Adrenal gland (tissue), 12 donors: ENCODE measurements around the gene MC2R. TPM values are rescaled to one million over a fixed set of nuclear protein-coding genes. Genes with fewer than 3 reads are reported as not detected.
"Not testable (repeated sequence)": the region's sequence is repeated elsewhere in the genome, so short reads cannot be mapped to it uniquely, and the experiment has no call there.

Experiments
- DNase-seq, 7 donors: peaks; one replicate each; pipeline ENCODE4 v3.0.0-alpha.2; 2019 to 2020
- H3K27ac ChIP-seq, 5 donors: fragments of 200-600 bp; sonication (generic) in 4 of 5; 1 replicate in 3 of 5; 2 replicates in 2 of 5; pipeline versions ENCODE4 v1.5.1 to v1.8.0; 2016 to 2020; ENCODE audit warnings: mild to moderate bottlenecking in 1 of 5
- H3K27me3 ChIP-seq: fragments of 200-600 bp; 2 replicates; pipeline ENCODE4 v1.8.0; 2021
- H3K36me3 ChIP-seq, 2 donors: fragments of 200-600 bp; replicated peaks in 1 of 2; 1 replicate in 1 of 2; 2 replicates in 1 of 2; pipeline versions ENCODE4 v1.5.1 to v1.8.0; 2018 to 2022
- H3K4me1 ChIP-seq, 2 donors: fragments of 200-600 bp; replicated peaks in 1 of 2; 1 replicate in 1 of 2; 2 replicates in 1 of 2; pipeline versions ENCODE4 v1.5.1 to v1.8.0; 2018 to 2021
- H3K4me3 ChIP-seq, 4 donors: fragments of 200-600 bp; sonication (generic) in 3 of 4; one replicate each; pipeline ENCODE4 v1.5.1; 2016 to 2018
- H3K9me3 ChIP-seq, 3 donors: fragments of 200-600 bp; sonication (generic) in 1 of 3; replicated peaks in 1 of 3; 1 replicate in 2 of 3; 2 replicates in 1 of 3; pipeline versions ENCODE4 v1.5.1 to v1.8.0; 2016 to 2021
- POLR2A ChIP-seq, 2 donors: fragments of 450-650 bp; IDR thresholded peaks; one replicate each; pipeline ENCODE4 v1.6.1; 2017; ENCODE audit warnings: antibody characterized with exemption in 2 of 2, mild to moderate bottlenecking in 2 of 2, moderate library complexity in 1 of 2
- WGBS, 4 donors: extraction: QIAGEN DNeasy Blood & Tissue Kit in 2 of 4; methylation state at CpG; one replicate each; pipeline versions ENCODE4 v1.1.5 to v1.1.7; 2013 to 2017; 5-methylcytosine and 5-hydroxymethylcytosine counted together
- intact Hi-C, 2 donors: fragments of 100-400 bp; cut with DNase I; formaldehyde crosslinking; loops; one replicate each; pipeline versions ENCODE4 v1.14.1 to v1.15.0; 2022 to 2023
- polyA plus RNA-seq, 3 donors: library from polyadenylated mRNA; stranded (reverse); fragments of 200-250 nt in 2 of 3; fragments of 350-450 nt in 1 of 3; fragmentation: Illumina TruSeq in 1 of 3; extraction: RNeasy Lipid Tissue Mini Kit (QIAGEN cat#74804) in 1 of 3; gene quantifications; one replicate each; pipeline ENCODE4 v1.2.3, GENCODE V29; 2013 to 2014
- total RNA-seq, 9 donors: library from RNA; depleted of rRNA in 4 of 9; stranded (reverse); fragments of >200 nt in 4 of 9; fragments of 120-200 nt in 1 of 9; fragmentation: NEBNext Ultra II Directional in 1 of 9; extraction: Animal tissue kit (Norgen Biotek cat#: 25700) in 1 of 9; gene quantifications; one replicate each; pipeline versions ENCODE4 v1.1.0 to v1.2.4, GENCODE V29; 2013 to 2023
- TF ChIP-seq, protein P1 (sequence below), 6 experiments: fragments of 450-650 bp in 4 of 6; fragments of 200-600 bp in 2 of 6; sonication (generic) in 1 of 6; IDR thresholded peaks; 1 replicate in 5 of 6; 2 replicates in 1 of 6; pipeline versions ENCODE4 v1.5.1 to v1.8.0; 2016 to 2021; ENCODE audit warnings: antibody characterized with exemption in 6 of 6, mild to moderate bottlenecking in 2 of 6, moderate library complexity in 1 of 6
- donor health status: healthy with polysubstance abuse.
- donor health status: Bipolar disorder and iron deficiency.
- donor health status: DM: yes; HTN: yes; CAD: no.
- donor health status: DM: no; HTN: no; CAD: no.
- donor health status: DM: no; HTN: no; CAD: no.
- donor health status: DM: yes; HTN: yes; CAD: no.

Gene MC2R
- total and polyA plus RNA-seq, 12 donors: 5.6 to 725 (median 52.9) TPM

DNA sequence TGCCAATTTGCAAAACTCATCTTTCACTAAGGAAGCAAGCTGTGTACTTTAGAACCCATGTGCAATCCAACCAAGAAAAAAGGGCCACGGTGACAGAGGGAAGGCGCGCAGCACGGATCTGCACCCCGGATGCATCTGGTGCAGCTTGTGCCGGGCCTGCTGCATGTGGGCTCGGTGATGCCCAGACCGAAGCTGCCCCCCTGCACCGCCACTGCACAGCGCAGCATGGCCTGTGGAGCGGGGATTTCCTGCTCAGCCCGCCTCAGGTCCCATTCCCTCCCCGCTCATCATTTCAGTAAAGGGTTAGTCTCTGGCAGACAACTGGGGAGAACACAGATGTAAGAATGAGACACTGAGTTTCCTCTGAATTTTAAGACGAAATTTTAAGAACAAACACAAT is 43.0 kb downstream of the MC2R start:
- no peak overlapping the region for H3K4me3 ChIP-seq
- H3K27ac ChIP-seq: no peak overlapping the region
- DNase-seq: no peak
- 88 to 89% (median 89%) methylated on average over 12 to 14 of the region's 14 CpGs for WGBS, 4 donors
- H3K4me1 ChIP-seq: no peaks in the 10 kb centered on the region
- no peaks in the 10 kb centered on the region for H3K9me3 ChIP-seq
- no peak for TF ChIP-seq POLR2A (IDR thresholded peaks at IDR 0.05)
- TF ChIP-seq, protein P1, sequence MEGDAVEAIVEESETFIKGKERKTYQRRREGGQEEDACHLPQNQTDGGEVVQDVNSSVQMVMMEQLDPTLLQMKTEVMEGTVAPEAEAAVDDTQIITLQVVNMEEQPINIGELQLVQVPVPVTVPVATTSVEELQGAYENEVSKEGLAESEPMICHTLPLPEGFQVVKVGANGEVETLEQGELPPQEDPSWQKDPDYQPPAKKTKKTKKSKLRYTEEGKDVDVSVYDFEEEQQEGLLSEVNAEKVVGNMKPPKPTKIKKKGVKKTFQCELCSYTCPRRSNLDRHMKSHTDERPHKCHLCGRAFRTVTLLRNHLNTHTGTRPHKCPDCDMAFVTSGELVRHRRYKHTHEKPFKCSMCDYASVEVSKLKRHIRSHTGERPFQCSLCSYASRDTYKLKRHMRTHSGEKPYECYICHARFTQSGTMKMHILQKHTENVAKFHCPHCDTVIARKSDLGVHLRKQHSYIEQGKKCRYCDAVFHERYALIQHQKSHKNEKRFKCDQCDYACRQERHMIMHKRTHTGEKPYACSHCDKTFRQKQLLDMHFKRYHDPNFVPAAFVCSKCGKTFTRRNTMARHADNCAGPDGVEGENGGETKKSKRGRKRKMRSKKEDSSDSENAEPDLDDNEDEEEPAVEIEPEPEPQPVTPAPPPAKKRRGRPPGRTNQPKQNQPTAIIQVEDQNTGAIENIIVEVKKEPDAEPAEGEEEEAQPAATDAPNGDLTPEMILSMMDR (IDR thresholded peaks at IDR 0.05): no peak
- no peaks in the 10 kb centered on the region for H3K36me3 ChIP-seq
- peaks cover 18% of the 10 kb centered on the region for H3K27me3 ChIP-seq
- intact Hi-C loops: no loop called here

DNA sequence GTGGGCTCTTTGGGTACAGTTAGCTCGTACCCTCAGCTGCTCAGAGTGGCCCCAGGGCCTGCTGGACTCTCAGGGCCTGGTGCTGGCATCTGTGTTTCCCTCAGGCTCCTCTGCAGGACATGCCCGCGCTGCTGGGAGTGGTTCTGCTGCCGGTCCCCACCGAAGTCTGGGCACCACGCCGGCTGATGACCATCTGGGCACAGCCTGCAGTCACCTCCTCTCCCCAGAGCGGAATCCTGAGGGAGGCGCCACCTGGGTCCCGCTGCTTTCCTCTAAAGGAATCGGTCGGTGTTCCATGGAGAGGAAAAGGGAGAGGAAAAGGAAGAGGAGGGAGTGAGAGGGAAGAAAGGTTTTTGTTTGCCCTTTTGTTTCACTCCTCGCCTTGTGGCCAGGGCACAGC is 43.6 kb downstream of the MC2R start:
- WGBS, 4 donors: 68 to 79% (median 72%) methylated on average over 10 to 13 of the region's 13 CpGs
- intact Hi-C loops: no loop called here
- H3K27me3 ChIP-seq: peaks cover 18% of the 10 kb centered on the region
- no peak overlapping the region for H3K4me3 ChIP-seq
- no peak for DNase-seq
- no peaks in the 10 kb centered on the region for H3K9me3 ChIP-seq
- H3K4me1 ChIP-seq: no peaks in the 10 kb centered on the region
- H3K27ac ChIP-seq: no peak overlapping the region
- no peak for TF ChIP-seq POLR2A (IDR thresholded peaks at IDR 0.05)
- TF ChIP-seq, protein P1 (IDR thresholded peaks at IDR 0.05): no peak
- no peaks in the 10 kb centered on the region for H3K36me3 ChIP-seq

DNA sequence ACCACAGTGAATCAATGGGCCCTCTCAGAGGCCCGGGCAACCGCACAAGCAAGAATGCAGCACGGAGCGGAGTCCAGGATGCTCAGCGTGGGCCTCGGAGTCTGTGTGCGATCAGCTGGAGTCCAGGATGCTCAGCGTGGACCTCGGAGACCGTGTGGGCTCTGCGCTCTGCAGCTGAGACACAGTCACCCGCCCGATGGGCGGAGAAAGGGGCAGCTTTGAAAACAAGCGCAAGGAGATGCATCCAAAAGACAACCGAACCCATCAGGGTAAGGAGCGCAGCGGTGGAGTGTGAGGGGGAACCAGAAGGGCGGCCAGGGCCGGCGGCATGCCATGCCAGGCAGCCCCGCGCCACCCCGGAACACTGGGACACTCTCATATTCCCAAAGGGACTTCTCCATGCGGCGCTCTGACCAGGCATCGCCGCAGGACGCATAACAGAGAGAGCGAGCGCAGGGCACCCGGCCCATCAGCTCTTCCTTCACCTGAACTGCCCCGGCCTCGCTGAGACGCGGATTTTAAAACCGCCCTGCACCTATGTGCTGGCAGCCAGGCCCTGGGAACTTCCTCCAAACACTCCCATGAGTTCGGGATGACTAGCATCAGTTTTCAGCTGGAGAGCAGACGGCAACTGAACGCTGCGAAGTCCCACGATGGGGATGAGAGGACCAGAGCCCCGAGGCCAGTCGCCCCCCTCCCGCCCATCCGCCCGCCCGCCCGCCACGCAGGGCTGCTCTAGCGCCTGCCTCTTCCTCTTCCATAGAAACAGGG is 46.6 kb downstream of the MC2R start:
- peaks cover 18% of the 10 kb centered on the region for H3K27me3 ChIP-seq
- H3K36me3 ChIP-seq: no peaks in the 10 kb centered on the region
- no peaks in the 10 kb centered on the region for H3K9me3 ChIP-seq
- no peak overlapping the region for H3K27ac ChIP-seq
- no peak overlapping the region for H3K4me3 ChIP-seq
- intact Hi-C loops: no loop called here
- WGBS, 4 donors: 4 to 10% (median 5%) methylated on average over 17 to 51 of the region's 51 CpGs
- no peak for DNase-seq
- H3K4me1 ChIP-seq: no peaks in the 10 kb centered on the region
- TF ChIP-seq, protein P1 (IDR thresholded peaks at IDR 0.05): no peak
- TF ChIP-seq POLR2A (IDR thresholded peaks at IDR 0.05): no peak

DNA sequence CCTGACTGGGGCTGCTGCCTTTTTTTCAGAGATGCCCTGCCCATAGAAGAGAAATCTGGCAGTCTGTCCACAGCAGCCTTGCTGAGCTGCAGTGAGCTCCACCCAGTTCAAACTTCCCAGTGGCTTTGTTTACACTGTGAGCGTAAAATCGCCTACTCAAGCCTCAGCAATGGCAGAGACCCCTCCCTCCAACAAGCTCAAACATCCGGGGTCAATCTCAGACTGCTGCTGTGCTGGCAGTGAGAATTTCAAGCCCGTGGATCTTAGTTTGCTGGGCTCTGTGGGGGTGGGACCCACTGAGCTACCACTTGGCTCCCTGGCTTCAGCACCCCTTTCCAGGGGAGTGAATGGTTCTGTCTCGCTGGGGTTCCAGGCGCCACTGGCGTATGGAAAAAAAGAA is 52.4 kb downstream of the MC2R start:
- H3K9me3 ChIP-seq, H3K27ac ChIP-seq, H3K4me1 ChIP-seq, H3K27me3 ChIP-seq, H3K4me3 ChIP-seq, intact Hi-C loops, H3K36me3 ChIP-seq, DNase-seq: not testable (repeated sequence)
- 44 to 49% (median 45%) methylated on average over 4 to 7 of the region's 7 CpGs for WGBS, 4 donors

DNA sequence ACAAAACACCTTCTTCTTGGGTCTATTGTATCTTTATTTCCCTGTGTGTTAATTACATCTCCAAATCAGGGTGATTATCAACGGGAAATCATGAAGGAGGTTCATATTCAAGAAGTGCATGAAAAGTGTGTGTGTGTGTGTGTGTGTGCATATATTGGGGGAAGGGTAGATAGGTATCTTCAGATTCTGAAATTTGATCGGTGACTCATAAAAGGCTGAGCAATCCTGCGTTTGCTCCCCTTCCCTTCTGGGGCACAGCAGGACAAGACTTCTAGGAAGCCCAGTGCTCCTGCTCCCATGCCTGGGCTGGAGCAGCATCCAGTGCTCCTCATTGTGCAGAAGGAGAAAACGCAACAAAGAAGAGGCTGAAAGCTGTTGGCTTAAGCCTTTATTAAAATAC is 65.5 kb downstream of the MC2R start:
- Histone ChIP-seq H3K4me1 (no peaks in the 10 kb centered on the region), H3K27ac (no peak overlapping the region), H3K4me3 (no peak overlapping the region), H3K9me3 (peaks cover 0 to 9% (median 0%) of the 10 kb centered on the region in 3 donors), H3K36me3 (no peaks in the 10 kb centered on the region), H3K27me3 (no peaks in the 10 kb centered on the region)
- 81 to 91% (median 88%) methylated on average over 4 of the region's 4 CpGs for WGBS, 4 donors
- DNase-seq: no peak
- TF ChIP-seq, protein P1 (IDR thresholded peaks at IDR 0.05): no peak
- no peak for TF ChIP-seq POLR2A (IDR thresholded peaks at IDR 0.05)
- intact Hi-C loops: no loop called here
